Measurements from ENCODE around the gene SH3GLB1.

Gene SH3GLB1

DNA sequence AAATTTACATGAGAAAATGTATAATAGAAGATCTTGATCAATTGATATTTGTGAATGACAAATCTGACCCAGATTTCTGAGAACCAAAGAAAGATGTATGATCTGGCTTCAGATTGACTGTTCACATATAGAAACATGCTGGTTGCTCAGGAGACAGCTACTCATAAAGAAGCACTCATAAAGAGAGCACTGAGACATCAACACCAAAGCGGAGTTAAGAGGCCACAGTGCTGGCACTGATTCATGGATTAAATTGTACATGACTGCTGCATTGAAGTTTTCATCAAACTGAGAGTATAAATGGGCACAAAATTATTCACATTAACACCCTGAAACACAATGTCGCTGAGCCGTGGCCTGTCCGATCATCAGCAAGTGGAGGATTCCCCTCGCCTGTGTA, 46.2 kb downstream of the SH3GLB1 start:
- DNase-seq (ENCODE audit: insufficient read length, low spot score) = no peak
- no peak for FAIRE-seq
- TF ChIP-seq POLR2A (IDR thresholded peaks at IDR 0.05; ENCODE audit: low read depth, low read length) = no peak

DNA sequence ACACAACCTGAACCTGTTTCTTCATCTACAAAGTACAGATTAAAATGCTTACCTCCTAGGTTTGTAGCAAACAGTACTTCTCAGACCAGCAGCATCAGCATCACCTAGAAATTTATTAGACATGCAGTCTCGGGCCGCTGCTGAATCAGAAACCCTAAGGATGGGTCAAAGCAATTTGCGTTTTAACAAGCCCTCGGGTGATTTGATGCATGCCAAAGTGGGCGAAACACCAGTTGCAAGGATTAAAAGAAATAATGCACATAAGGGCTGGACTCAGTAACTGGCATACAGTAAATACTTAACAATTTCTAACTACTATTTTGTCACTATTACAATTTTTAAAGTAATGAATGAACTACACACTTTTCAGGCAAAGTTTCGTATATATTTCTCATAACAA, 47.5 kb downstream of the SH3GLB1 start:
- no peak for DNase-seq (ENCODE audit: insufficient read length, low spot score)
- no peak for TF ChIP-seq POLR2A (IDR thresholded peaks at IDR 0.05; ENCODE audit: low read depth, low read length)
- FAIRE-seq = no peak

DNA sequence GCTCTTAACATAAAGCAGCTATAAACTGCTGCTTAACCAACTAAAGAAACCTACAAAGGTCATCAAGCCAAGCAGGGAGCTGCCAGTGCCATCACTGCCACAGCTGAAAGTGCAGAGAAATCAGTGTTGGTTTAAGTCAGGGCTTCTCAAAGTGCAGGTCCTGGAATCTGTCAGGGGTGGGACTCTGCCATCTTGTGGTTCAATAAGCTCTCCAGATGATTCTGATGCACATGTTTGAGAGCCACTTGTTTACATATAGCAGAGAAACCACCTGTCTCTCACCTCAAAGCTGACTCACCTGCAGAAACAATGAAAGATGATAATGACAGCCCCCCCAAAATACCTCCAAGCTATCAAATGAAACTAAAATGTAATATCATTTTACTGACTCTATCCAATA, 49.3 kb downstream of the SH3GLB1 start:
- no peak for TF ChIP-seq POLR2A (IDR thresholded peaks at IDR 0.05; ENCODE audit: low read depth, low read length)
- no peak for FAIRE-seq
- DNase-seq (ENCODE audit: insufficient read length, low spot score) = no peak

DNA sequence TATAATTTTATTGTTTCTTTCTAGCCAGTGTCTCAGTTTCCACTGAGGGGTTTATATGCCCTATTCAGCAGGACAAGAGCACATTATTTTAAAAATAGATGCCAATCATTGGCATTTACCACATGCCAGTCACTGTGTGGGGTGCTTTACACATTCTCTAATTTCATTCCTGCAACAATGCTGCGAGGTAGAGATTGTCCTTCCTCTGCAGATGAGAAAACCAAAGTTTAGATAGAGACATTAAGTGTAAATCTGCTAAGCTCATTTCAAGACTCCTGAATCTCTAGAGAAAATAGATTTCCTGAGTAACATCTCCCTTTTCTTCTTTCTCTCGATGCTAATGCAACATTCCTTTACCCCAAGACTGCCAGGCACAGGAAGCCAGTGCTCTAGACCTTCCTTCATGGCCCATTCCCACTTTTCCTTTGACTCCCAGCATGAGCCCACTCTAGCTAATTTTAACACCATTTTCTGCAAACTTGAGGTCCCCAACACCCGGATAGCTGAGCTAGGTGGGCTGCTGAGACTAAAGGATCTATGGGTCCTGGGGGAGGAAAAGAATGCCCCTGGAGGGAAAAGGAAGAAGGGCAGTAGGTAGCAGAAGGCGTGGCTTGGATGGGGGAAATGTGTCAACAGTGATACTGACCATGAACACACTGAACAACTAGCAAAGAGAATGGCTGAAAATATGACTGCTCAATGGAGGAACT, 50.0 kb downstream of the SH3GLB1 start:
- no peak for FAIRE-seq
- TF ChIP-seq POLR2A (IDR thresholded peaks at IDR 0.05; ENCODE audit: low read depth, low read length) = no peak
- no peak for DNase-seq (ENCODE audit: insufficient read length, low spot score)

DNA sequence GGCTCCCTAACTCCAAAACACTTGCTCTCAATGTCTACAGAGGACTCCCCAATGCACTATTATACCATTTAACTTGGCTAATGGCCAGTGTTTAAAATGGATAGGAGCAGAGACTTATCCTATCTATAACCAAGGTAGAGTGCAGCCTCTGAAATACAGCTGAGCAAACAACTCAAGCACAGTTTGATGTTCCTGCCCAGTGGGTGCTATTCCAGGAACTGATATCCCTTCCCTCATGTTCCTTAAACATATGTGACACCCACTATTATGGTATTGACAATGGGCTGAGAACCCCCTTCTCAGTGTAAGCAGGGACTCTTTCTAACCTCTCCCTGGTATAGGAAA, 51.7 kb downstream of the SH3GLB1 start:
- DNase-seq (ENCODE audit: insufficient read length, low spot score) (no peak), FAIRE-seq (no peak)

DNA sequence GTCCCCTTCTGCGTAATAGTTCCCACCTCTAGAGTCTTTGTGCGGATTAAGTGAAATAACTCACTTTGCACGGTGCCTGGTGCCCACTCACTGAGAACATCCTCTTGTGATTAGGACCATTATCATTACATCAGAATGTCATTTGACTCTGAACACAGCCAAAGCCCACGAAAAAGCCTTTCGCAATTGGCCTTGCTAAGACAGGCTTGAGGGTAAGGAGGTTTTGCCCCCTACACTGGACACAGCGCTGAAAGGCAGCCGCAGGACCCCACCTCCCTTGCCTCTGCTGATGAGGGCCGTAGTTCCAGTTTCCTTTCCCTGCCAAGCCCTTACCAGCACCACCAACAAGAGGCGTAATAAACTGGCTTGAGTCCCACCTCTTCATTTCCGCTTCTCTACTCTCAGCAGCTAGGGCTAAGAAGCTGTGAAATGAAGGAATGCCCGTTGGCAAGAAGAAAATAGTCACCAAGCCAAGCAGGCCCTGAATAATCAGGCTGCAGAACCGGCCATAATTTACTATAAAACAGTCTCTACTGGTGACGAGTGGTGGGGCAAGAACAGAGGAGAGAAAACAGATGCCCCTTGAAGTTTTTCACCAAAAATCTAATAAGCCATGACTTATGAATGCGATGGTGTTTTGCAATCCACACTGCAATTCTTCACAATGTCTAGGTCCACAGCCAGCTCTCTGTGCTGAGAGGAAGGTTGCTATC, 53.1 kb downstream of the SH3GLB1 start:
- no peak for TF ChIP-seq POLR2A (IDR thresholded peaks at IDR 0.05; ENCODE audit: low read depth, low read length)
- FAIRE-seq = no peak

More for the DNA sequence above, 51.7 kb downstream of the SH3GLB1 start:
- TF ChIP-seq POLR2A (IDR thresholded peaks at IDR 0.05; ENCODE audit: low read depth, low read length) = no peak

DNA sequence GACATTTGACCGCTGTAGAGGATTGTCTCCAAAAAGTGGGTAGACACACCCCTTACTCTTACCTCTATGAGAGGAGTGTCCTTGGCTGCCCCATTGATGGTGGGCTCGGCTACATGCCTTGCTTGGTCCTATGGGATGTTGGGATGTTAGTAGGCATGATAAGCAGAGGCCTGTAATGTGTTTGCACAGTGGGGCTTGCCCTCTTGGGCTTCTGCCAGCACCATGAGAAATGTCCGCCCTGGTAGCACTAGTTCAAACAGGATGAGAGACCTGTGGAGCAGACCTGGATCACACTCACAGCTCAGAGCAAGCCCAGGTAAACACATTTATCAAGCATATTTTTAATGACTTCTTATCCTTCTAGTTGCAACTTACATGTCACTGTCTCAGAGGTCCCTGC, 54.2 kb downstream of the SH3GLB1 start:
- TF ChIP-seq POLR2A (IDR thresholded peaks at IDR 0.05; ENCODE audit: low read depth, low read length) = no peak
- DNase-seq (ENCODE audit: insufficient read length, low spot score) = no peak
- no peak for FAIRE-seq

More for the DNA sequence above, 53.1 kb downstream of the SH3GLB1 start:
- no peak for DNase-seq (ENCODE audit: insufficient read length, low spot score)

DNA sequence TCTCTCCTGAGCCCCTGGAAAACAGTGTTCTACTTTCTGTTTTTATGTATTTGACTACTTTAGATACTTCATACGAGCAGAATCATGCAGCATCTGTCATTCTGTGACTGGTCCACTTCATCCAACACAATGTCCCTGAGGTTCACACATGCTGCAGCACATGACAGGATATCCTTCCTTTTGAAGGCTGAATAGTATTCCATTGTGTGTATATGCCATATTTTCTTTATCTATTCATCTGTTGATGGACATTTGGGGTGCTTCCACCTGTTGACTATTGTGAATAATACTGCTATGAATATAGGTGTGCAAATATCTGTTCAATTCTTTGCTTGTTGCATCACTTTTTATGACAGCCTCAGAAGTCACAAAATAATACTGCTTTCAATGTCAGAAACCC, 55.8 kb downstream of the SH3GLB1 start:
- no peak for FAIRE-seq
- TF ChIP-seq POLR2A (IDR thresholded peaks at IDR 0.05; ENCODE audit: low read depth, low read length) = no peak
- DNase-seq (ENCODE audit: insufficient read length, low spot score) = no peak

DNA sequence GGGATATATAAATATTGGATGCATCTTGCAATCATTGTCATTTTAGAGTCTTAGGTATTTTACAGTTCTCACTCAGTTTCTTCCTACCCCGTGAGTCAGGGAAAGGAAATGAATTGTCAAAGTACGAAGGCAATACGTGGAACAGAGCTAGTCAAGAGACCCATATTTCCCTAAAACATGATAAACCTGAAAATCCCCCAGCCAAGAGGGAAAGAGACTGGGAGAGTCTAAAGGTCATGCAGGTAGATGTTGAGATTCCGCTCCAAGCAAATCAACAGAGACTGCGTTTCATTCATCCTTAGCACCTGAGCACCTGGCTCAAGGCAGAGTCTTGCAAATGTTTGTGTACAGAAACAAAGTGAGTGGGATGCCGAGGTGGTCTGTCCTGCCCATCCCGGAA, 58.0 kb downstream of the SH3GLB1 start:
- no peak for TF ChIP-seq POLR2A (IDR thresholded peaks at IDR 0.05; ENCODE audit: low read depth, low read length)
- no peak for DNase-seq (ENCODE audit: insufficient read length, low spot score)
- FAIRE-seq = no peak

DNA sequence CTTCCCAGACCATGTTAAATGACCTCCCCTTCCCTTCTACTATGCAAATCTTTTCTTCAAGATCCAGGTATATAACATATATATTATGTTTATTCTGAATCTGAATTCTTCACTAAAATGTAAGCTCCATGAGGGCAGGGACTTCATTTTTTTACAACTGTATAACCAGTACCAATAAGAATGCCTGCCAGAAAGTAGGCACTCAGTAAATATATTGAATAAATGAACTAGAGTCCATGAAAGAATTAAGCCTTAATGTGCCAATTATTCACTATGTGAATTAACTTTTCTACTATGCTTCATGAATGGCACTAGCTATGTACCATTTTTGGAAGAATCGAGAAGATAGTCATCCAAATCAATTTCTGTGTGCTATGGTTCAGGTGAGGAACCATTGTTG, 60.1 kb downstream of the SH3GLB1 start:
- no peak for TF ChIP-seq POLR2A (IDR thresholded peaks at IDR 0.05; ENCODE audit: low read depth, low read length)
- FAIRE-seq = no peak
- no peak for DNase-seq (ENCODE audit: insufficient read length, low spot score)

DNA sequence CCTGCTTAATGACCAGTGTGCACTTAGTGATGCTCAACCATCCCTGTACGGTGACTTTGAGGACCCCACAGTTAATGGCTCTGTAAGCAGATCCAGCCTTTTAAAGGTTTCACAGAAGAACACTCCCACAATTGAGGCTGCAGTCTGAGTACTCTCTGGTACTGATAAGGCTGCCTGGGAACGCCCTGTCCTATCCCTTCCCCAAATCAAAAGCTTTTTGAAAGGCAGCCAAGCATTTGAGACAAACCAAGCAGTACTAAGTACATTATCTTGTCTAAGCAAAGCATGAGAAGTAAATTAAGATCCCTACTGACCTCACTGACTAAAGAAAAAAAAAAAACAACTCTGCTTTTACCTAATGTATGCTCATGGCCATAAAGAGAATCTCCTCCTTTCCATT, 60.7 kb downstream of the SH3GLB1 start:
- DNase-seq (ENCODE audit: insufficient read length, low spot score) = no peak
- no peak for FAIRE-seq
- no peak for TF ChIP-seq POLR2A (IDR thresholded peaks at IDR 0.05; ENCODE audit: low read depth, low read length)

DNA sequence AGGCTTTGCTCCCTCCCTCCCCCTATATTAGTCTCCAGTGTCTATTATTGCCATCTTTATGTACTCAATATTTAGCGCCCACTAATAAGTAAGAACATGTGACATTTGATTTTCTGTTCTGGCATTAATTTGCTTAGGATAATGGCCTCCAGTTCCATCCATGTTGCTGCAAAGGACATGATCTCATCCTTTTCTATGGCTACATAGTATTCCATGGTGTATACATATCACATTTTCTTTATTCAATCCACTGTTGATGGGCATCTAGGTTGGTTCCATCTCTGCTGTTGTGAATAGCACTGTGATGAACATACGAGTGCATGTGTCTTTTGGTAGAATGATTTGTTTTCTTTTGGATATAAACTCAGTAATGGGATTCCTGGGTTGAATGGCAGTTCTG, 61.3 kb downstream of the SH3GLB1 start:
- DNase-seq (ENCODE audit: insufficient read length, low spot score) (no peak), FAIRE-seq (no peak)
- TF ChIP-seq POLR2A (IDR thresholded peaks at IDR 0.05; ENCODE audit: low read depth, low read length) = no peak

DNA sequence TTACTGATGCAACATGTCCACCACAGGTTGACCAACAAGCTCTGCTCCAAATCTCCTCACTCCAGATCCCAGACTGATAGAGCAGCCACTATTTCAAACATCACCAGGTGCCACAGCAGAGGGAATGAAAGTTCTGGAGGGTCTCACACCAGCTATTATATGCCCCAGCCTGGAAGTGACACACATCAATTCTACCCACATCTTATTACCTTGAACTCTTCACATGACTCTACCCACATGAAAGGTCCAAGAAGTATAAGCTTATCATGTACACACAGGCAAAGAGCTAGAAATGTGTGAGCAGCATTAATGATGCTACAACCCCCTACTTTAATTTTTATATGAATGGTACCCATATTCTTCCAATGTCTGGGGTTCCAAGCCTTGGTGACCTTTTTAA, 64.2 kb downstream of the SH3GLB1 start:
- no peak for TF ChIP-seq POLR2A (IDR thresholded peaks at IDR 0.05; ENCODE audit: low read depth, low read length)
- FAIRE-seq (no peak), DNase-seq (ENCODE audit: insufficient read length, low spot score) (no peak)

DNA sequence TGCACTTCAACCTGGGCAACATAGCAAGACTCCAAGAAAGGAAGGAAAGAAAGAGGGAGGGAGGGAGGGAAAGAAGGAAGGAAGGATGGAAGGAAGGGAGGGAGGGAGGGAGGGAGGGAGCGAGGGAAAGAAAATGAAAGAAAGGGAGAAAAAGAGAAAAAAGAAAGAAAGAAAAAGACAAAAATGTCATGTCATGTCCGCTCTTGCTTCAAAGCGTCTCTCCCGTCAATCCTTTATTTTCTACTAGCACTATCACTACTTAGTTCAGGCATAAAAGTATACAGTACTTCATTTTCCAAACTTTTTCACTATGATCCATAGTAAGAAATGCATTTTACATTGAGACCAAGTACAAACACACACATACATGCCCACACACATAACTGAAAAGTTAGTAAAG, 64.7 kb downstream of the SH3GLB1 start:
- no peak for TF ChIP-seq POLR2A (IDR thresholded peaks at IDR 0.05; ENCODE audit: low read depth, low read length)
- DNase-seq (ENCODE audit: insufficient read length, low spot score) (no peak), FAIRE-seq (no peak)
